HFF-Myc (cell line): ENCODE measurements around the gene PAFAH1B1.
"Not testable (repeated sequence)": the region's sequence is repeated elsewhere in the genome, so short reads cannot be mapped to it uniquely, and the experiment has no call there.

Experiments
- DNase-seq: peaks from one replicate; pipeline ENCODE4 v3.0.0-alpha.2; 2011; ENCODE audit warnings: low read depth; ENCODE audit errors: extremely low read depth
- H3K4me3 ChIP-seq: replicated peaks from 2 replicates; pipeline ENCODE4 v1.5.1; 2011; ENCODE audit warnings: low read depth, mild to moderate bottlenecking, control low read depth, low read length
- TF ChIP-seq, protein P1 (sequence below): IDR thresholded peaks from 2 replicates; pipeline ENCODE4 v1.5.1; 2012; ENCODE audit warnings: mild to moderate bottlenecking, low read depth, low read length, control low read depth; ENCODE audit errors: missing control alignments

The PAFAH1B1 gene

DNA sequence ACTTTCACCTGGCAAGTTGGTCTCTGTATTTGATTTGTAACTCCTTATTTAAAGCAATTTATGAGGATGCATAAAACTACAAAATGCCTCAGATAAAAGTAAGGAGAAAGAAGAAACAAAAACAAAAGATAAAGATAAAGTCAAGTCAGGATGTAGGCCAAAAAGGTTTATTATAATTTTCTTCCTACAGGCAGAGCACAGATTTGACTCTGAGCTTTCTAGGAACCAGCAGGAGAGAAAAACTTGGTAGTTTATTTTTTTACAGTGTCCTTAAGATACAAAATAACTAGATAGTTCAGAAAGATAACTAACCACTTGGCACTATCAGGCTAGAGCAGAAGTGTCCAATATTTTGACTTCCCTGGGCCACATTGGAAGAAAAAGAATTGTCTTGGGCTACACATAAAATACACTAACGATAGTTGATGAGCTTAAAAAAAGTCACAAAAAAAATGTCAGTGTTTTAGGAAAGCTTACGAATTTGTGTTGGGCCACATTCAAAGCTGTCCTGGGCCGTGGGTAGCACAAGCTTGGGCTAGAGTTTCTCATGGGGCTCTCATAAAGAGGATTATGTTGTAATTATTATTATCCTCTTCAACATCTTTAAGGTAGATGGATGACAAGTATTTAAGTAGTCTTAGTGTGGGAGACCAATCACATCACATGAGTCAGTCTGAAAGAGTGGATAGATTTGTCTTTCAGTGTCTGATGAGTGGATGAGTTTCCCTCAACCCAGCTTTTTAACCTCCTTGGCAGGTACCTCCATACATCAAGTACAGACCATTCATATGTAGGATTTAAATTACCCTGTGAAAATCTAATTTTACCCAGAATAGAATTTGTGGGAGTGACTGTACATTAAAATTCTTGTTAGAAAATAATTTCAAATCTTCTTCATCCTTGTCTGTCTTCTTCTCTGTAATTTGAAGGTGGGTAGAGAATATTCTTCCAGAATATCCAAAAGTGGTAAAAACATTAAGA is 17.0 kb downstream of the PAFAH1B1 start:
- no peak overlapping the region for H3K4me3 ChIP-seq
- no peak for DNase-seq
- TF ChIP-seq, protein P1, sequence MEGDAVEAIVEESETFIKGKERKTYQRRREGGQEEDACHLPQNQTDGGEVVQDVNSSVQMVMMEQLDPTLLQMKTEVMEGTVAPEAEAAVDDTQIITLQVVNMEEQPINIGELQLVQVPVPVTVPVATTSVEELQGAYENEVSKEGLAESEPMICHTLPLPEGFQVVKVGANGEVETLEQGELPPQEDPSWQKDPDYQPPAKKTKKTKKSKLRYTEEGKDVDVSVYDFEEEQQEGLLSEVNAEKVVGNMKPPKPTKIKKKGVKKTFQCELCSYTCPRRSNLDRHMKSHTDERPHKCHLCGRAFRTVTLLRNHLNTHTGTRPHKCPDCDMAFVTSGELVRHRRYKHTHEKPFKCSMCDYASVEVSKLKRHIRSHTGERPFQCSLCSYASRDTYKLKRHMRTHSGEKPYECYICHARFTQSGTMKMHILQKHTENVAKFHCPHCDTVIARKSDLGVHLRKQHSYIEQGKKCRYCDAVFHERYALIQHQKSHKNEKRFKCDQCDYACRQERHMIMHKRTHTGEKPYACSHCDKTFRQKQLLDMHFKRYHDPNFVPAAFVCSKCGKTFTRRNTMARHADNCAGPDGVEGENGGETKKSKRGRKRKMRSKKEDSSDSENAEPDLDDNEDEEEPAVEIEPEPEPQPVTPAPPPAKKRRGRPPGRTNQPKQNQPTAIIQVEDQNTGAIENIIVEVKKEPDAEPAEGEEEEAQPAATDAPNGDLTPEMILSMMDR: no peak

DNA sequence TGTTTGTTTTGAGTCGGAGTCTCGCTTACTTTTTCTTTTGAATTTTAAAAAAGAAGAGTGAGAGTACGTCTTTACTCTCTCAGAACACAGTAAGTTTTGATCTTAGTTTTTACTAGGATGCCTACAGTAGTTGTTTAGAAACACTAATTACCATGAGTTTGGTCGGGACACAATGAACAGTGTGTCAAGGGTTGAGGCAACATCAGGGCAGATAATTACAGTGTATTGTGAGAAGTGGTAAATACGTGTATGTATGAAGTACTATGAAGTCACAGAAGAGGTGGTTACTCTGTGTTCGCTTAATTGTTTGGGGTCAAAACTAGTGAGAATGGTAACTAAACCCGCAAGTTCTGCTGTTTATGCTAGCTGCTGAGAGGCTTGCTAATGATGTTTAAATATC is 18.2 kb downstream of the PAFAH1B1 start:
- no peak for DNase-seq
- no peak overlapping the region for H3K4me3 ChIP-seq
- TF ChIP-seq, protein P1: no peak

DNA sequence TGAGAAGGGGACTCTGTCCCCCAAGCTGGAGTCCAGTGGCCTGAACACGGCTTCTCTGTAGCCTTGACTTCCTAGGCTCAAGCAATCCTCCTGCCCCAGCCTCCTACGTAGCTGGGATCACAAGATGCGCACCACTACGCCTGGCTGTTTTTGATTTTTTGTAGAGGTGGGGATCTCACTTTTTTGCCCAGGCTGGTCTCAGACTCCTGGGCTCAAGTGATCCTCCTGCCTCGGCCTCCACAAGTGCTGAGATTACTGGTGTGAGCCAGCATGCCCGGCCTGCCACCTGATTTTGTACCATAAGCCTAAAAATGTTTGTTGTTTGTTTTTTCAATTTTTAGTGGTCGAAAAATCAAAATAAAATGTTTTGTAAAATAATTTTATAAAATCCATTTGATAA is 19.2 kb downstream of the PAFAH1B1 start:
- H3K4me3 ChIP-seq: no peak overlapping the region
- TF ChIP-seq, protein P1: no peak
- no peak for DNase-seq

DNA sequence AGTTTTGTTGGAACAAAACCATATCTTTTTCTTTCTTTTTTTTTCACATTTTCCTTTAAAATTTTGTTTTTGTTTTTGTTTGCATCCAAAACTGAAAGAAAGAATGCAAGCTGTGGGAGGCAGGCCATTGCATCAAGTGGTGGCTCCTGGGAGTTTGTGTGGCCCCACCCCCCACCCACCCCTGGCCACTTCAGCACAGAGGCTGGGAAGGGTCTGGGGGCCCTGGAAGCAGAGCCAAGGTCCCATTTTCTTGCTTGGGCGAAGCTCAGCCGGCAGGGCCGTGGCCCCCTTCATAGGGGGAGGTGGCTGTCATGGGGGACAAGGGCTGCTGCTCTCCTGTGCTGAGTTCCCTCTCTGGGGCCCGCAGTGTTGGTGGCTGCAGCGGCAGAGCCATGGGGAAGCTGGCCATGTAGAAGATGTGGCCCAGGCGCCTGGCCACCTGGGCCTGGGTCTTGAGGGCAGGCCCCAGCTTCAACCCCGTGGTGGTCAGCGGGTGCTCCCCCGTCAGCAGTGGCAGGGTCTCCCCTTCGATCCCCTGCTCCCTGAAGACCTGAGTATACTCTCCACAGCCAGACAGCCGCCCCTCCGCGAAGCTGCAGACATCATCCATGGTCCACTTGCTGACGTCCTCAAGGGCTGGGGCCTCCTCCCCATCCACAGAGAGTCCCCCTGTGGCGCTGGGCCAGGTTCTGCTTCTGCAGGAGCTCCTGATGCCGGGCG is 19.8 kb downstream of the PAFAH1B1 start:
- DNase-seq: no peak
- H3K4me3 ChIP-seq: no peak overlapping the region
- TF ChIP-seq, protein P1: no peak

DNA sequence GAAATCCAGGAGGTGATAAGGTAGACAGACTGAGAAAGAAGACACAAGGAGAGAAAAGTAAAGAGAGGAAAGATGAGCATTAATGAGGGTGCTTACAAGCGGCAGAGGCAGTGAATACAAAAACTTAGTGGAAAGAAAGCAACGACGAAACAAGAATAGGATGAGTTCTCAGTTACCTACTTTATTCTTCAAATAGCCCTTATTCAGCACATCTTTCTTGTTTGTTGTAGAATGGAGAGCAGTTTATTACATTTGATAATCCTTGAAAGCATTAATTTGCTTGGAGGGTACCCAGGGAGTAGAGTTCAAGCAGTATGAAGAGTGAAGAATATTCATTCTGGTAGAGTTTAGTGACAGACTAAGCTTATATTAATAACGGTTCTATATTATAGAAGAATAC is 22.4 kb downstream of the PAFAH1B1 start:
- TF ChIP-seq, protein P1: no peak
- H3K4me3 ChIP-seq: no peak overlapping the region

DNA sequence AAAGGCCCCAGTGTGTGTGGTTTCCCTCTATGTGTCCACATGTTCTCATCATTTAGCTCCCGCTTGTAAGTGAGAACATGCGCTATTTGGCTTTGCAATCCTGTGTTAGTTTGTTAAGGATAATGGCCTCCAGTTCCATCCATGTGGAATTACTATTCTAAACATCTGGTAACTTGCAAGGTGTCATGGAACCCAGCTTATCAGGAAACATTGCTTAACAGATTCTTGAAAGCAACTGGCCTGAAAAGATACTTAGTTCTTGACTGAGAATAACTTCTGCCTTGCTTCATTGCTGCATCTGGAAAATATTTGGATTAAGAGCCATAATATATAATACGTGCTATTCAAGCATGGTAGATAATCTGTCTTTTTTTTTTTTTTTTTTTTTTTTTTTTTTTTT is 27.8 kb downstream of the PAFAH1B1 start:
- TF ChIP-seq, protein P1: no peak
- DNase-seq: no peak

More for the DNA sequence above, 22.4 kb downstream of the PAFAH1B1 start:
- no peak for DNase-seq

DNA sequence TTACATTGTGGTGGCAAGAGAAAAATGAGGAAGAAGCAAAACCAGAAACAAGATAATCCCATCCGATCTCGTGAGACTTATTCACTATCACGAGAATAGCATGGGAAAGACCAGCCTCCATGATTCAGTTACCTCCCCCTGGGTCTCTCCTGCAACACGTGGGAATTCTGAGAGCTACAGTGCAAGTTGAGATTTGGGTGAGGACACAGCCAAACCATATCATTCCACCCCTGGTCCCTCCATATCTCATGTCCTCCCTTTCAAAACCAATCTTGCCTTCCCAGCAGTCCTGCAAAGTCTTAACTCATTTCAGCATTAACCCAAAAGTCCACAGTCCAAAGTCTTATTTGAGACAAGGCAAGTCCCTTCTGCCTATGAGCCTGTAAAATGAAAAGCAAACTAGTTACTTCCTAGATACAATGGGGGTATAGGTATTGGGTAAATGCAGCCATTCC is 28.5 kb downstream of the PAFAH1B1 start:
- H3K4me3 ChIP-seq, DNase-seq: not testable (repeated sequence)

More for the DNA sequence above, 27.8 kb downstream of the PAFAH1B1 start:
- H3K4me3 ChIP-seq: no peak overlapping the region

DNA sequence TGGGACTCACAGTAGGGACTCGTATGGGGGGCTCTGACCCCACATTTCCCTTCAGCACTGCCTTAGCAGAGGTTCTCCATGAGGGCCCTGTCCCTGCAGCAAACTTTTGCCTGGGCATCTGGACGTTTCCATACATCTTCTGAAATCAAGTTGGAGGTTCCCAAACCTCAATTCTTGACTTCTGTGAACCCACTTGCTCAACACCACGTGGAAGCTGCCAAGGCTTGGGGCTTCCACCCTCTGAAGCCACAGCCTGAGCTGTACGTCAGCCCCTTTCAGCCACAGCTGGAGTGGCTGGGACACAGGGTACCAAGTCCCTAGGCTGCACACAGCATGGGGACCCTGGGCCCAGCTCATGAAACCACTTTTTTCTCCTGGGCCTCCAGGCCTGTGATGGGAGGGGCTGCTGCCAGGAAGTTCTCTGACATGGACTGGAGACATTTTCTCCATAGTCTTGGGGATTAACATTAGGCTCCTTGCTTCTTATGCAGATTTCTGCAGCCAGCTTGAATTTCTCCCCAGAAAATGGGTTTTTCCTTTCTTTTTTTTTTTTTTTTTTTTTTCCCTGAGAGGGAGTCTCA is 29.4 kb downstream of the PAFAH1B1 start:
- not testable (repeated sequence) for H3K4me3 ChIP-seq, DNase-seq
